ENCODE results near the gene EPC1.

GRCh38 chr10:32323051-32323450 is 23.9 kb downstream of the EPC1 start:
- TF ChIP-seq CTCF (conservative IDR thresholded peaks at IDR 0.05; ENCODE audit: low read length), result no peak
- TF ChIP-seq EZH2phosphoT487 (IDR thresholded peaks at IDR 0.05; ENCODE audit: borderline replicate concordance), result no peak

All from Loucy (cell line).